Fibroblast of skin of right quadriceps (primary cell): ENCODE results near the gene SKOR1.

Experiments used
- DNase-seq: peaks from one replicate; pipeline ENCODE4 v3.0.0-alpha.2; 2013

SKOR1 gene

GRCh38 chr15:67854358-67854757, 29.0 kb downstream of the SKOR1 start:
- no peak for DNase-seq

DNA sequence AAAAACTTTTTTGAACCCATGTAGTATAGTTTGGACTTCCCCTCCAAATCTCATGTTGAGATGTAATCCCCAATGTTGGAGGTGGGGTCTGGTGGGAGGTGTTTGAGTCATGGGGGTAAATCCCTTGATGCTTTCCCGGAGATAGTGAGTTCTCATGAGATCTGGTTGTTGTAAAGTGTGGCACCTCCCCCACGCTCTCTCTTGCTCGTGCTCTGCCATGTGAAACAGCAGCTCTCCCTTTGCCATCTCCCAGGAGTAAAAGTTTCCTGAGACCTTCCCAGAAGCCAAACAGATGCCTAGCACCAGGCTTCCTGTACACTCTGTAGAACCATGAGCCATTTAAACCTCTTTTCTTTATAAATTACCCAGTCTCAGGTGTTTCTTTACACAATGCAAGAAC, 30.5 kb downstream of the SKOR1 start:
- no peak for DNase-seq

DNA sequence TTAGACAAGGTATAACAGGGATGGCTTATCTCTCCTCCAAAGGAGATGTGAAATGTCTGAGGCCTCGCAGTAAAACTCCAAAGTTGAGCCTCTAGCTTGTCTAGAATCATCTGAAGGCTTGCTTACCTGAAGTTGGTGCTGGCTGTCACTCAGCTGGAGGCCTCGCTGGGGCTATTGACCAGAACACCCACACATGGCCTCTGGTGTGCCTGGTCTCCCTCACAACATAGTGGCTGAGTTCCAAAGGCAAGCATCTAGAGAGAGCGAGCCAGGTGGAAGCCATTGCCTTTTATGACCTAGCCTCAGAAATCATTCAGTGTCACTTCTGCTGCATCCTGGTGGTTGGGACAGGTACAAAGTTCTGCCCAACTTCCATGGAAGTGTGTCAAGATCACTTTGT, 31.9 kb downstream of the SKOR1 start:
- DNase-seq: no peak

DNA sequence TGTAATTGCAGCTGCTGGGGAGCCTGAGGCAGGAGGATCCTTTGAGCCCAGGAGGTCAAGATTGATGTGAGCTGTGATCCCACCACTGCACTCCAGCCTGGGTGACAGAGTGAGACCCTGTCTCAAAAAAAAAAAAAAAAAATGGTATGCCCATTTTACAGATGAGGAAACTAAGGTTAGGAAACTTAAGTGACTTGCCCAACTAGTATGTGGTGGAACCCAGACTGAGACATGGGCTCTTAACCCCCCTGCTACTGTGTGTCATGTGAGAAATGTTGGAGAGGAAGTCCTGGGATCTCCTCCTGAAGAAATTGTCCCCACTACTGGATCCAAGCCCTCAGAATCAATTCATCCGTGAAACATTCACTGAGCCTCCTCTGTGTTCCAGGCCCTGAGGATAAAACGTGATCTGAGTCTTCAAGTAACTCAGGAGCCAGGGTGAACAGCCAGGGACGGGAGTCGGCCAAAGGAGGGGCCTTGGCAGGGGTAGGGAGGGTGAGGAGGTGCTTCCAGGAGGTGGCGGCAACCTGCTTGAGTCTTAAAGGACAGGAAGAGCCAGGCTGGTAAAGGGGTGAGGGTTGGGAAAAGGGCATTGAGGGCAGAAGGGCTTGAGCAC, 34.1 kb downstream of the SKOR1 start:
- DNase-seq: no peak

GRCh38 chr15:67861983-67862382, 36.7 kb downstream of the SKOR1 start:
- DNase-seq: no peak

- DNase-seq: no peak
Measured at GRCh38 chr15:67862750-67863441, 37.6 kb downstream of the SKOR1 start.

DNA sequence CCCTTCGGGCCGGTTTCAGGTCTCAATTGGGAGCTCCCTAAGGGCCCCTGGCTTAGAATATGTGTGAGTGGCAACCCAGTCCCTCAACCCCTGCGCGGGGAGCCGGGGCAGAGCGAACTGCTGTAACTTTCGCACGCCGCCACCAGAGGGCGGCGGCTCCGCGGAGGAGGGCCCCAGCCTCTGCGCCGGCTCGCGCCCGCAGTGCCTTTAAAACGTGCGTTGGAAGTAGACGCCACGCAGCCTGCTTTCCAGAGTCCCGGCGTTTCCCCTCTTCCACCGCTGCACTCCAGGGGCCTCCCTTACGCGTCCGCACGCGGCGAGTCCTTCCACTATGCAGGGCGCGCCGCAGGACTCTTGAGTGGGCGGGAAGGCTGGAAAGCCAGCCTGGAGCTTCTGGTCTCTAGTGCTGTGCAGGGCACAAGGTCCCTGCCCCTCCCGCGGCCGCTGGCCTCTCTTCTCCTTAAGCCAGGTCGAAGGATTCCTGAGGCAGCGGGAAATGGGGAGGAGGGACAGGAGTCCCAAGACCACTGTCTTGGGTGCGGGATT, 38.2 kb downstream of the SKOR1 start:
- DNase-seq: peak; percentile 78

DNA sequence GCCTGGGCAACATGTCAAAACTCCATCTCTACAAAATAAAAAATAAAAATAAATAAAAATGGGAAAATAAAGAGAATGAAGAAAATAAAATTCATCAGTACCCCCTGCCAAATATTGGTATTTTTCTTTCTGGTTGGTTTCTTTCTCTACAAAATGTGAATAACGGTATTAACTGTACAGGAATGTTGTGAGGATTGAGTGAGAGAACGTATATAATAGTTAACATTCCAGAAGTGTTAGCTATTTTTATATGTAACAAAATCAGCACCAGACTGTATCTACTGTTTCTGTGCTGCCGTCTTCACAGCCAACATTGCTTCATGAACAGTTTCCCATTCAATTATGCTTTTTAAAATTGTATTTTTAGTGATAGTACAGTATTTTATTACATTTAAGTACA, 40.0 kb downstream of the SKOR1 start:
- peak; percentile 49 for DNase-seq

- no peak for DNase-seq
Measured at GRCh38 chr15:67865766-67866165, 40.5 kb downstream of the SKOR1 start.

- DNase-seq: no peak
Measured at GRCh38 chr15:67869701-67870100, 44.4 kb downstream of the SKOR1 start.

DNA sequence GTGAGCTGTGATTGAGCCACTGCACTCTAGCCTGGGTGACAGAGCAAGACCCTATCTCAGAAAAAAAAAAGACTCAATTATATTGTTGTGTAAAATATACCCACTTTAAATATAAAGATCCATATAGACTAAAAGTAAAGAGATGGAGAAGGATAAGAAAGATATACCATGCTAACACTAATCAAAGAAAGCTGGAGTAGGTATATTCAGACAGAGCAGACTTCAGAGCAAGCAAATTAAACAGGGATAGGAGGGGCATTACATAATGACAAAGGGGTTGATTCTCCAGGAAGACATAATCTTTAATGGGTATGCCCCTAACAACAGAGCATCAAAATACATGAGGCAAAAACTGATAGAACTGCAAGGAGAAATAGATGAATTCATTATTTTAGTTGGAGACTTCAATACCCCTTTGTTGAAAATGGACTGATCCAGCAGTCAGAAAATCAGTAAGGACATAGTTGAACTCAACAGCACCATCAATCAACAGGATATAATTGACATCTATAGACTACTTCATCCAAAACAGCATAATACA, 45.6 kb downstream of the SKOR1 start:
- no peak for DNase-seq

- no peak for DNase-seq
Measured at GRCh38 chr15:67873777-67874176, 48.5 kb downstream of the SKOR1 start.

DNA sequence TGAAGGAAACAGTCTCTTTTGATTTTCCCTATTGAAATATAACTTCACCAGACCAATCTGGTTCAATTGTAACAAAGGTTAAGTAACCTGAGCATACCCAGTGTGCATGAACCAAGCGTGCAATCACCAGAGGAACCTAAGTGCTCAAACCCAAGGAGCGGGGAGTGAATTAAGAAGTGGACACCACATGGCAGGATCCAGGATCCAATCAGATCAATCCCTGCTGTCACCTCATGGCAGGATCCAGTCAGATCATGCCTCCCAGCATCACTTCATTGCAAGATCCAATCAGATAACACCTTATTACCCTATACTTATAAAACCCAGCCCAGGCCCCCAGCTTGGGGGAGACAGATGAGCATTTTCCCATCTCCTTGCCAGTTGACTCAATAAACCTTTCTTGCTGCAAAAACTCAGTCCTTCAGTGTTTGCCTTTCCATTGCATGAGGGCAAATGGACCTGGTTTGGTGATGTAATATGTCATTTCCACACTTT, 53.5 kb downstream of the SKOR1 start:
- DNase-seq: no peak

GRCh38 chr15:67879440-67880129, 54.3 kb downstream of the SKOR1 start:
- no peak for DNase-seq

- DNase-seq: peak; percentile 24
Measured at GRCh38 chr15:67880651-67881182, 55.4 kb downstream of the SKOR1 start.

DNA sequence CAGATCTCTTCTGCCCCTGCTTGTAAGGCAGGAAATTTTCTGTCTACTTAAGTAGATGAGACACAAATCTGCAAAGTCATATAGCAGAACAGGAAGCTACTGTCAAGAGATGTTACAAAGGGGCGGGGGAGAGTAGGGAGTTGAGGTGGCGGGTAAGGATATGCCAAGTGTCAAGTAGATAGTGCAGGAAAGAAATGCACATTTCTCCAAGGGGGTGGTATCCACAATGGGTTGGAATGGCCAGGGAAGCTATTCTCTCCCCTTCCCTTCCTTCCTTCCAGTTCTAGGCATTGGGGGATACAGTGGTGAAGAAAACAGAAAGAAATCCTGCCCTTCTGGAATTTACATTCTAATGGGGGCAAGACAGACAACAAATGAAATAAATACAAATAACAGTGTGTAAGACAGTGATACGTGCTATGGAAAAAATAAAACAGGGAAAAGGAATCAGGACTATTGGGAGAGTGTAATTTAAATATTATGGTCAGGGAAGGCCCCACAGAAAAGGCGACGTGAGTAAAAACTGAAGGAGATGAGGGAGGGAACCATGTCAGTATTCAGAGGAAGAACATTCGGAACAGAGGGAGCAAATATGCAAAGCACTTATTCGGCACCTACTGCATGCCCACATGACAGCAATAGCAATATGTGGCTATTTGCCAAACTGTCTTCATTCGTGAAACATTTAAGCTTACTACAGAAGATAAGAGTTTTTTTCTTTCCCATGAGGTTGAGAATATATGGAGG, 57.4 kb downstream of the SKOR1 start:
- DNase-seq: no peak

DNA sequence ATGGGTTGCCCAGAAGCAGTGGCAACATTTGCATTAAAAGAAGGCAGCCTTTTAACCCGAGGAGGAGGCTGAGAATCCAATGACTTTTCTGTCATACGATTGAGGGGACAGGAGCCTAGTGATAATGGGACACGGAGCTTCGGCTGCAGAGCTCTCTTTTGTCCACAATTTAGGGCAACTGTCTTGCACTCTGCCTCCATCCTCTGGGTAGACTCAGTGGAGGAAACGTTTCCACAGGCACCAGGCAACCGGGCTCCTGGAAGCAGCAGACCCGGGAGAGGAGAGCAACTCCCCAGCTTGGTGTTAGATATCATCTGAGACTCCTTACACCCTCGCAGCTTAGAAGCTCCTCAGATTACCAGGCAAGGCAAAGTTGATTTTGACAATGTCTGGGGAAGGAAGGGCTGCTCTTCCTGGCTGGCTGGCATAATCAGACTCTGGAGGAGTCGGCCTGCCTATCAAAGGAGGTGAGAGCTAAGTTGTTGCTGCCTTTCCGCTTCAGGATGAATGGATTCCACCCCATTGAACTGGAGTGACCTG, 58.0 kb downstream of the SKOR1 start:
- no peak for DNase-seq

DNA sequence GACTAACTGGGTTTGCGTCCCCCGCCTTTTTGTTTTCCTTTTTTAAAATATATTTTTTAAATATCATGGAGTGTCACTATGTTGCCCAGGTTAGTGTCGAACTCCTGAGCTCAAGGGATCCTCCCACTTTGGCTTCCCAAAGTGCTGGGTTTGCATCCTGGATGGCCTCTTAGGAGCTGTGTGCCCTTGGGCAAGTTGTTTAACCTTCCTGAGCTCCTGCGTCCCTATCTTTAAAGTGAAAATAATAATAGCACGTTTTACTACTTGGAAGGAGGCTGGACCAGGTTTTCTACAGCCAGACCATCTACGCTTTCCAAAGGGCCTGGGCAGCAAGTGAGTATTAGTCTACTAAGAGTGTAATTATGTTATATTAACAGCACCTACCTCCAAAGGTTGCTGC, 58.7 kb downstream of the SKOR1 start:
- no peak for DNase-seq
